SK-N-SH (cell line): Measurements from ENCODE around the gene AKAP6. TPM values are rescaled to one million over a fixed set of nuclear protein-coding genes. Genes with fewer than 3 reads are reported as not detected.

ENCODE experiments used
- CTCF ChIA-PET: fragments of 300-600, 350-600 bp; formaldehyde crosslinking; extraction: SDS; loops from one replicate; lab custom pipeline; 2021; lab: Yijun Ruan, JAX
- POLR2A ChIA-PET: fragments of 350-600 bp; sonication (Branson Sonifier 250); formaldehyde crosslinking; extraction: SDS; loops from one replicate; lab custom pipeline; 2020; ENCODE audit warnings: antibody characterized with exemption, inconsistent platforms; lab: Yijun Ruan, JAX
- DNase-seq: peaks from one replicate; pipeline ENCODE4 v3.0.0; 2012
- H2AFZ ChIP-seq: fragments of 200-600 bp; sonication (generic); 2 replicates; pipeline ENCODE4 v1.8.1; 2016; ENCODE audit warnings: antibody characterized with exemption, mild to moderate bottlenecking, low read depth
- H3F3A ChIP-seq: fragments of 200-600 bp; sonication (generic); replicated peaks from 2 replicates; pipeline ENCODE3; 2016; ENCODE audit warnings: antibody characterized with exemption, mild to moderate bottlenecking; ENCODE audit not compliant: insufficient read depth
- H3K27ac ChIP-seq, 2 experiments: fragments of 200-500 bp in 1 of 2; fragments of 200-600 bp in 1 of 2; sonication (Bioruptor generic) in 1 of 2; sonication (generic), shearing (Covaris generic) in 1 of 2; 2 replicates each; pipeline versions ENCODE4 v1.5.1 to v1.6.1; 2014 to 2016; ENCODE audit warnings: low read depth in 2 of 2, inconsistent platforms in 1 of 2, low read length in 1 of 2, mild to moderate bottlenecking in 1 of 2, mixed read lengths in 1 of 2
- H3K27me3 ChIP-seq: fragments of 200-600 bp; sonication (generic), shearing (Covaris generic); 2 replicates; pipeline ENCODE4 v1.6.1; 2016; ENCODE audit warnings: mixed run types; ENCODE audit not compliant: insufficient read depth
- H3K36me3 ChIP-seq, 2 experiments: fragments of 200-500 bp in 1 of 2; fragments of 200-600 bp in 1 of 2; sonication (Bioruptor generic) in 1 of 2; sonication (generic) in 1 of 2; replicated peaks in 1 of 2; 2 replicates each; pipeline versions ENCODE3 to v1.5.1; 2014 to 2016; ENCODE audit warnings: low read length in 1 of 2, mild to moderate bottlenecking in 1 of 2; ENCODE audit not compliant: insufficient read depth in 2 of 2, control insufficient read depth in 1 of 2
- H3K4me1 ChIP-seq, 2 experiments: fragments of 200-500 bp in 1 of 2; fragments of 200-600 bp in 1 of 2; sonication (Bioruptor generic) in 1 of 2; sonication (generic), shearing (Covaris generic) in 1 of 2; 2 replicates each; pipeline versions ENCODE4 v1.5.1 to v1.6.1; 2014 to 2016; ENCODE audit warnings: low read depth in 1 of 2, low read length in 1 of 2, mixed run types in 1 of 2; ENCODE audit not compliant: insufficient read depth in 2 of 2, control insufficient read depth in 1 of 2
- H3K4me2 ChIP-seq: fragments of 200-600 bp; sonication (generic), shearing (Covaris generic); 2 replicates; pipeline ENCODE4 v1.6.1; 2017; ENCODE audit warnings: mixed run types
- H3K4me3 ChIP-seq, 2 experiments: fragments of 200-500 bp in 1 of 2; fragments of 200-600 bp in 1 of 2; sonication (Bioruptor generic) in 1 of 2; sonication (generic), shearing (Covaris generic) in 1 of 2; 2 replicates each; pipeline versions ENCODE4 v1.5.1 to v1.8.1; 2014 to 2016; ENCODE audit warnings: low read depth in 2 of 2, inconsistent platforms in 1 of 2, low read length in 1 of 2, mild to moderate bottlenecking in 1 of 2, mixed read lengths in 1 of 2, moderate library complexity in 1 of 2
- H3K79me2 ChIP-seq: fragments of 200-600 bp; sonication (generic); 2 replicates; pipeline ENCODE4 v1.8.1; 2017; ENCODE audit warnings: mild to moderate bottlenecking; ENCODE audit not compliant: insufficient read depth
- H3K9ac ChIP-seq: fragments of 200-600 bp; sonication (generic); 2 replicates; pipeline ENCODE4 v1.6.1; 2017; ENCODE audit warnings: mixed run types
- H3K9me2 ChIP-seq: fragments of 200-600 bp; sonication (generic); 2 replicates; pipeline ENCODE4 v1.6.1; 2017; ENCODE audit warnings: mixed run types
- H3K9me3 ChIP-seq: fragments of 200-600 bp; sonication (generic); 2 replicates; pipeline ENCODE4 v1.6.1; 2017; ENCODE audit warnings: mixed run types, mild to moderate bottlenecking, moderate library complexity
- H4K20me1 ChIP-seq: fragments of 200-600 bp; sonication (generic); 2 replicates; pipeline ENCODE4 v1.6.1; 2017; ENCODE audit warnings: mild to moderate bottlenecking, mixed run types; ENCODE audit not compliant: insufficient read depth
- EZH2phosphoT487 ChIP-seq: fragments of 200-600 bp; sonication (generic); IDR thresholded peaks from 2 replicates; pipeline ENCODE4 v1.6.1; 2017; ENCODE audit warnings: low read depth, mixed run types, mild to moderate bottlenecking, antibody characterized with exemption, moderate library complexity, borderline replicate concordance
- FOXJ3 ChIP-seq: sonication (generic); formaldehyde crosslinking; IDR thresholded peaks from 2 replicates; pipeline ENCODE4 v1.5.1; 2020; ENCODE audit warnings: mild to moderate bottlenecking, missing genetic modification reagents
- GATA2 ChIP-seq: sonication (generic); formaldehyde crosslinking; IDR thresholded peaks from 2 replicates; pipeline ENCODE4 v1.5.0; 2020; ENCODE audit warnings: mild to moderate bottlenecking, missing genetic modification reagents
- MEF2A ChIP-seq: IDR thresholded peaks from 2 replicates; pipeline ENCODE4 v1.4.0; 2012; ENCODE audit warnings: low read depth, borderline replicate concordance
- PBX3 ChIP-seq: IDR thresholded peaks from 2 replicates; pipeline ENCODE4; 2012
- SIN3A ChIP-seq: IDR thresholded peaks from 2 replicates; pipeline ENCODE4 v1.6.1; 2012; ENCODE audit warnings: low read depth, mild to moderate bottlenecking, low read length, moderate library complexity, borderline replicate concordance
- TCF12 ChIP-seq: IDR thresholded peaks from 2 replicates; pipeline ENCODE4 v1.4.0; 2012
- TEAD4 ChIP-seq: IDR thresholded peaks from 2 replicates; pipeline ENCODE4 v1.4.0; 2012; ENCODE audit warnings: mild to moderate bottlenecking, borderline replicate concordance; ENCODE audit not compliant: insufficient read depth
- USF1 ChIP-seq: IDR thresholded peaks from 2 replicates; pipeline ENCODE4 v1.4.0; 2012; ENCODE audit warnings: low read depth, borderline replicate concordance
- WGBS: methylation state at CpG from one replicate; pipeline ENCODE4 v1.1.6; 2017; ENCODE audit warnings: low lambda C conversion rate; 5-methylcytosine and 5-hydroxymethylcytosine counted together
- polyA plus RNA-seq, 3 experiments: library from polyadenylated mRNA; depleted of rRNA; stranded (reverse); fragments of >200 nt; gene quantifications; 2 replicates each; pipeline ENCODE4 v1.2.3, GENCODE V29; 2012
- TF ChIP-seq, protein P1 (sequence below): fragments of 150-350 bp; IDR thresholded peaks from 2 replicates; pipeline ENCODE4 v1.6.1; 2017; ENCODE audit warnings: antibody characterized with exemption, low read length, low read depth, borderline replicate concordance
- TF ChIP-seq, protein P2 (sequence below): IDR thresholded peaks from 2 replicates; pipeline ENCODE4 v1.4.0; 2012; ENCODE audit warnings: low read depth, borderline replicate concordance
- TF ChIP-seq, protein P3 (sequence below): fragments of 150-350 bp; IDR thresholded peaks from 2 replicates; pipeline ENCODE4 v1.6.1; 2016; ENCODE audit warnings: mild to moderate bottlenecking, low read depth, low read length

Gene AKAP6
- polyA plus RNA-seq, 1 of the 3 experiments (the other 2 are of a cell fraction), result 1.7 TPM

GRCh38 chr14:32345311-32345791 lies 16.3 kb downstream of the AKAP6 start:
- Histone ChIP-seq H3K9ac (no peak overlapping the region), H3K4me1 (peaks cover 5 to 11% of the 10 kb centered on the region in 2 experiments; a peak in 3 of 4 replicates), H3K27ac (peak overlapping the region; percentile 4 to 73; a peak in 2 of 4 replicates), H3K9me2 (no peaks in the 10 kb centered on the region), H3F3A (peaks cover 14% of the 10 kb centered on the region), H3K79me2 (no peaks in the 10 kb centered on the region), H2AFZ (peak overlapping the region; percentile 70), H3K9me3 (no peaks in the 10 kb centered on the region), H3K4me2 (no peak overlapping the region), H3K4me3 (no peak overlapping the region), H3K27me3 (no peaks in the 10 kb centered on the region), H3K36me3 (peaks cover 0 to 2% of the 10 kb centered on the region in 2 experiments), H4K20me1 (no peaks in the 10 kb centered on the region)
- no peak for DNase-seq
- POLR2A ChIA-PET, result no interaction called here
- WGBS, result 88% methylated on average over 1 of the region's 1 CpG
- no peak for TF ChIP-seq MEF2A
- TF ChIP-seq TCF12, result no peak
- no peak for TF ChIP-seq PBX3
- TF ChIP-seq, protein P1, sequence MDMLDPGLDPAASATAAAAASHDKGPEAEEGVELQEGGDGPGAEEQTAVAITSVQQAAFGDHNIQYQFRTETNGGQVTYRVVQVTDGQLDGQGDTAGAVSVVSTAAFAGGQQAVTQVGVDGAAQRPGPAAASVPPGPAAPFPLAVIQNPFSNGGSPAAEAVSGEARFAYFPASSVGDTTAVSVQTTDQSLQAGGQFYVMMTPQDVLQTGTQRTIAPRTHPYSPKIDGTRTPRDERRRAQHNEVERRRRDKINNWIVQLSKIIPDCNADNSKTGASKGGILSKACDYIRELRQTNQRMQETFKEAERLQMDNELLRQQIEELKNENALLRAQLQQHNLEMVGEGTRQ, result no peak
- TF ChIP-seq, protein P2, sequence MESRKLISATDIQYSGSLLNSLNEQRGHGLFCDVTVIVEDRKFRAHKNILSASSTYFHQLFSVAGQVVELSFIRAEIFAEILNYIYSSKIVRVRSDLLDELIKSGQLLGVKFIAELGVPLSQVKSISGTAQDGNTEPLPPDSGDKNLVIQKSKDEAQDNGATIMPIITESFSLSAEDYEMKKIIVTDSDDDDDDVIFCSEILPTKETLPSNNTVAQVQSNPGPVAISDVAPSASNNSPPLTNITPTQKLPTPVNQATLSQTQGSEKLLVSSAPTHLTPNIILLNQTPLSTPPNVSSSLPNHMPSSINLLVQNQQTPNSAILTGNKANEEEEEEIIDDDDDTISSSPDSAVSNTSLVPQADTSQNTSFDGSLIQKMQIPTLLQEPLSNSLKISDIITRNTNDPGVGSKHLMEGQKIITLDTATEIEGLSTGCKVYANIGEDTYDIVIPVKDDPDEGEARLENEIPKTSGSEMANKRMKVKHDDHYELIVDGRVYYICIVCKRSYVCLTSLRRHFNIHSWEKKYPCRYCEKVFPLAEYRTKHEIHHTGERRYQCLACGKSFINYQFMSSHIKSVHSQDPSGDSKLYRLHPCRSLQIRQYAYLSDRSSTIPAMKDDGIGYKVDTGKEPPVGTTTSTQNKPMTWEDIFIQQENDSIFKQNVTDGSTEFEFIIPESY, result no peak
- TF ChIP-seq, protein P3, sequence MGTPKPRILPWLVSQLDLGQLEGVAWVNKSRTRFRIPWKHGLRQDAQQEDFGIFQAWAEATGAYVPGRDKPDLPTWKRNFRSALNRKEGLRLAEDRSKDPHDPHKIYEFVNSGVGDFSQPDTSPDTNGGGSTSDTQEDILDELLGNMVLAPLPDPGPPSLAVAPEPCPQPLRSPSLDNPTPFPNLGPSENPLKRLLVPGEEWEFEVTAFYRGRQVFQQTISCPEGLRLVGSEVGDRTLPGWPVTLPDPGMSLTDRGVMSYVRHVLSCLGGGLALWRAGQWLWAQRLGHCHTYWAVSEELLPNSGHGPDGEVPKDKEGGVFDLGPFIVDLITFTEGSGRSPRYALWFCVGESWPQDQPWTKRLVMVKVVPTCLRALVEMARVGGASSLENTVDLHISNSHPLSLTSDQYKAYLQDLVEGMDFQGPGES, result no peak
- no peak for TF ChIP-seq USF1
- TF ChIP-seq EZH2phosphoT487, result no peak
- TF ChIP-seq TEAD4, result no peak
- no peak for TF ChIP-seq FOXJ3 (CRISPR knock-in tag)
- TF ChIP-seq GATA2 (CRISPR knock-in tag), result no peak
- TF ChIP-seq SIN3A, result no peak
- CTCF ChIA-PET, result interaction anchor here (1.0 to 1.3 kb wide), 3 partner anchors 12 to 38 kb away, joined by 3 to 4 read pairs (median 3); no protein-coding TSS in a partner anchor
